Measurements from ENCODE around the gene NRG3.
"Not testable (repeated sequence)": the region's sequence is repeated elsewhere in the genome, so short reads cannot be mapped to it uniquely, and the experiment has no call there.

The NRG3 gene

GRCh38 chr10:82981137-82981723, 1106.2 kb downstream of the NRG3 start:
- Histone ChIP-seq H3K27me3 (ENCODE audit: control insufficient read depth, low read length) (no peaks in the 10 kb centered on the region), H3K9me2 (replicated peaks; ENCODE audit: control insufficient read depth, low read length) (no peaks in the 10 kb centered on the region), H3K27ac (ENCODE audit: low read depth, low read length) (no peak overlapping the region), H3K4me2 (ENCODE audit: low read length) (no peak overlapping the region), H3K4me3 (ENCODE audit: low read length) (no peak overlapping the region), H3F3A (ENCODE audit: control insufficient read depth, insufficient read depth) (no peaks in the 10 kb centered on the region), H3K9me3 (ENCODE audit: control insufficient read depth, insufficient read depth, low read length) (no peaks in the 10 kb centered on the region; the same call in 1 of the 2 replicates), H4K20me1 (ENCODE audit: control insufficient read depth, insufficient read depth, low read depth, low read length) (no peaks in the 10 kb centered on the region), H3K79me2 (ENCODE audit: control insufficient read depth, low read length) (no peaks in the 10 kb centered on the region), H3K4me1 (ENCODE audit: control insufficient read depth, low read length) (no peaks in the 10 kb centered on the region), H3K36me3 (ENCODE audit: control insufficient read depth, low read length) (no peaks in the 10 kb centered on the region)
- no peak for TF ChIP-seq CTCF (IDR thresholded peaks at IDR 0.05; ENCODE audit: low read depth, low read length, poor library complexity, severe bottlenecking)
- no peak for TF ChIP-seq EZH2phosphoT487 (IDR thresholded peaks at IDR 0.05; ENCODE audit: borderline replicate concordance, low read length)

GRCh38 chr10:82982110-82982608, 1107.2 kb downstream of the NRG3 start:
- H3F3A ChIP-seq (ENCODE audit: control insufficient read depth, insufficient read depth) = no peaks in the 10 kb centered on the region
- no peaks in the 10 kb centered on the region for H3K4me1 ChIP-seq (ENCODE audit: control insufficient read depth, low read length)
- no peaks in the 10 kb centered on the region; the same call in 1 of the 2 replicates for H3K9me3 ChIP-seq (ENCODE audit: control insufficient read depth, insufficient read depth, low read length)
- no peak overlapping the region for H3K4me2 ChIP-seq (ENCODE audit: low read length)
- no peak for TF ChIP-seq EZH2phosphoT487 (IDR thresholded peaks at IDR 0.05; ENCODE audit: borderline replicate concordance, low read length)
- no peak for TF ChIP-seq CTCF (IDR thresholded peaks at IDR 0.05; ENCODE audit: low read depth, low read length, poor library complexity, severe bottlenecking)
- H4K20me1 ChIP-seq (ENCODE audit: control insufficient read depth, insufficient read depth, low read depth, low read length) = no peaks in the 10 kb centered on the region
- no peak overlapping the region for H3K4me3 ChIP-seq (ENCODE audit: low read length)
- H3K79me2 ChIP-seq (ENCODE audit: control insufficient read depth, low read length) = no peaks in the 10 kb centered on the region
- no peaks in the 10 kb centered on the region for H3K9me2 ChIP-seq (replicated peaks; ENCODE audit: control insufficient read depth, low read length)
- no peak overlapping the region for H3K27ac ChIP-seq (ENCODE audit: low read depth, low read length)
- H3K27me3 ChIP-seq (ENCODE audit: control insufficient read depth, low read length) = no peaks in the 10 kb centered on the region
- H3K36me3 ChIP-seq (ENCODE audit: control insufficient read depth, low read length) = no peaks in the 10 kb centered on the region

- Histone ChIP-seq H3K36me3 (ENCODE audit: control insufficient read depth, low read length) (no peaks in the 10 kb centered on the region), H3K79me2 (ENCODE audit: control insufficient read depth, low read length) (no peaks in the 10 kb centered on the region), H4K20me1 (ENCODE audit: control insufficient read depth, insufficient read depth, low read depth, low read length) (no peaks in the 10 kb centered on the region), H3K9me2 (replicated peaks; ENCODE audit: control insufficient read depth, low read length) (no peaks in the 10 kb centered on the region), H3K4me2 (ENCODE audit: low read length) (no peak overlapping the region), H3K27me3 (ENCODE audit: control insufficient read depth, low read length) (no peaks in the 10 kb centered on the region), H3K4me1 (ENCODE audit: control insufficient read depth, low read length) (no peaks in the 10 kb centered on the region), H3K4me3 (ENCODE audit: low read length) (no peak overlapping the region), H3K9me3 (ENCODE audit: control insufficient read depth, insufficient read depth, low read length) (no peaks in the 10 kb centered on the region; the same call in 1 of the 2 replicates), H3F3A (ENCODE audit: control insufficient read depth, insufficient read depth) (no peaks in the 10 kb centered on the region), H3K27ac (ENCODE audit: low read depth, low read length) (no peak overlapping the region)
- TF ChIP-seq EZH2phosphoT487 (IDR thresholded peaks at IDR 0.05; ENCODE audit: borderline replicate concordance, low read length) = no peak
- no peak for TF ChIP-seq CTCF (IDR thresholded peaks at IDR 0.05; ENCODE audit: low read depth, low read length, poor library complexity, severe bottlenecking)
Measured at GRCh38 chr10:82986216-82986615, 1111.2 kb downstream of the NRG3 start.

- H3K9me3 ChIP-seq (ENCODE audit: control insufficient read depth, insufficient read depth, low read length); H3K4me3 ChIP-seq (ENCODE audit: low read length); H3K4me2 ChIP-seq (ENCODE audit: low read length); H3K4me1 ChIP-seq (ENCODE audit: control insufficient read depth, low read length); H3K27ac ChIP-seq (ENCODE audit: low read depth, low read length); H3K36me3 ChIP-seq (ENCODE audit: control insufficient read depth, low read length); H3K79me2 ChIP-seq (ENCODE audit: control insufficient read depth, low read length); H3K27me3 ChIP-seq (ENCODE audit: control insufficient read depth, low read length); H3F3A ChIP-seq (ENCODE audit: control insufficient read depth, insufficient read depth); H4K20me1 ChIP-seq (ENCODE audit: control insufficient read depth, insufficient read depth, low read depth, low read length); H3K9me2 ChIP-seq (replicated peaks; ENCODE audit: control insufficient read depth, low read length): not testable (repeated sequence)
Measured at GRCh38 chr10:83006479-83006878, 1131.5 kb downstream of the NRG3 start.

Data from DOHH2 (cell line).